Measurements from ENCODE around the gene EPHB1. TPM values are rescaled to one million over a fixed set of nuclear protein-coding genes. Genes with fewer than 3 reads are reported as not detected.

The EPHB1 gene
- total RNA-seq, 1 donor from 2014 or later: 16.3 TPM

GRCh38 chr3:135243616-135244015 lies 448.6 kb downstream of the EPHB1 start:
- no peak for DNase-seq
- Mint-ChIP-seq H3K27me3 (ENCODE audit: unreplicated experiment) (peaks cover 5% of the 10 kb centered on the region), H3K36me3 (ENCODE audit: unreplicated experiment) (peaks cover 4% of the 10 kb centered on the region), H3K4me3 (ENCODE audit: unreplicated experiment) (no peak overlapping the region), H3K4me1 (ENCODE audit: low read depth, unreplicated experiment) (peaks cover 14% of the 10 kb centered on the region), H3K9me3 (ENCODE audit: unreplicated experiment) (peaks cover 3% of the 10 kb centered on the region), H3K27ac (ENCODE audit: unreplicated experiment) (no peak overlapping the region)
- TF ChIP-seq CTCF (IDR thresholded peaks at IDR 0.05; ENCODE audit: partially characterized antibody, unreplicated experiment): no peak

DNA sequence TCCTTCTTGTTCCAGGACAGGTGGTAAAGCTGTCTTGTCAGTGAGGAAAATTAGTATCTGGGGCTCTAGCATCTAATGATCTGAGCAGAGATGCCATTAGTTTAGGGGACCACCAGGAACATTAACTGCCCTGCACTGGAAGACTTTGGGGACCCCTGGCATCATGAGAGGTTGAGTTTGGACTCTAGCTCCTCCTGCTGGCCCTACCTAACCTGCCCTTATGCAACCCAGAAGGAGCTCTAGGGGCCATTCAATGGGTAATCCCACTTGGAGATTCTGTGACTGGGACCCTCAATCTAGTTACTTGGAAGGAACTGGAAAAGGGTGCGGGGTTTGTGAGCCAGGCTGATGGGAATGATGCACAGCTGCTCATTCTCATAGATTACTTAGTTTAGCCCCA lies 451.0 kb downstream of the EPHB1 start:
- H3K36me3 Mint-ChIP-seq (ENCODE audit: unreplicated experiment): peaks cover 7% of the 10 kb centered on the region
- H3K9me3 Mint-ChIP-seq (ENCODE audit: unreplicated experiment): peaks cover 4% of the 10 kb centered on the region
- H3K4me1 Mint-ChIP-seq (ENCODE audit: low read depth, unreplicated experiment): peaks cover 3% of the 10 kb centered on the region
- DNase-seq: no peak
- H3K27ac Mint-ChIP-seq (ENCODE audit: unreplicated experiment): no peak overlapping the region
- peaks cover 5% of the 10 kb centered on the region for H3K27me3 Mint-ChIP-seq (ENCODE audit: unreplicated experiment)
- H3K4me3 Mint-ChIP-seq (ENCODE audit: unreplicated experiment): no peak overlapping the region
- TF ChIP-seq CTCF (IDR thresholded peaks at IDR 0.05; ENCODE audit: partially characterized antibody, unreplicated experiment): no peak

GRCh38 chr3:135248213-135248612 lies 453.2 kb downstream of the EPHB1 start:
- Mint-ChIP-seq H3K4me1 (ENCODE audit: low read depth, unreplicated experiment) (peaks cover 1% of the 10 kb centered on the region), H3K27ac (ENCODE audit: unreplicated experiment) (no peak overlapping the region), H3K27me3 (ENCODE audit: unreplicated experiment) (no peaks in the 10 kb centered on the region), H3K9me3 (ENCODE audit: unreplicated experiment) (peaks cover 4% of the 10 kb centered on the region), H3K4me3 (ENCODE audit: unreplicated experiment) (no peak overlapping the region), H3K36me3 (ENCODE audit: unreplicated experiment) (peaks cover 7% of the 10 kb centered on the region)
- no peak for TF ChIP-seq CTCF (IDR thresholded peaks at IDR 0.05; ENCODE audit: partially characterized antibody, unreplicated experiment)
- no peak for DNase-seq

DNA sequence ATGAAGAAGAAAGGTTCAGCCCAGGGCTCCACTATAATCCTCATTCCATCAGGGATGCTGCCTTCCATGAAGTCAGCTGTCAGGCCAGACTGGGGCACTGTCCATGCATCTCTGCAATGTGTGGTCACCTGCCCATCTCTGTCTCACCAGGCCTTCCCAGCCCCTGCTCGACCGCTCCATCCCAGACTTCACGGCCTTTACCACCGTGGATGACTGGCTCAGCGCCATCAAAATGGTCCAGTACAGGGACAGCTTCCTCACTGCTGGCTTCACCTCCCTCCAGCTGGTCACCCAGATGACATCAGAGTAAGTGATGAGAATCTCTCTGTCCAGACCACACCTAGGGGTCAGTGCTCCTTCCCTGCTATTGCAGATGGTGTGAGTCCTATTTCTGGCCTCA lies 454.1 kb downstream of the EPHB1 start:
- no peak for DNase-seq
- TF ChIP-seq CTCF (IDR thresholded peaks at IDR 0.05; ENCODE audit: partially characterized antibody, unreplicated experiment): no peak
- peaks cover 4% of the 10 kb centered on the region for H3K9me3 Mint-ChIP-seq (ENCODE audit: unreplicated experiment)
- peaks cover 7% of the 10 kb centered on the region for H3K36me3 Mint-ChIP-seq (ENCODE audit: unreplicated experiment)
- H3K27ac Mint-ChIP-seq (ENCODE audit: unreplicated experiment): no peak overlapping the region
- no peak overlapping the region for H3K4me3 Mint-ChIP-seq (ENCODE audit: unreplicated experiment)
- no peaks in the 10 kb centered on the region for H3K27me3 Mint-ChIP-seq (ENCODE audit: unreplicated experiment)
- no peaks in the 10 kb centered on the region for H3K4me1 Mint-ChIP-seq (ENCODE audit: low read depth, unreplicated experiment)

DNA sequence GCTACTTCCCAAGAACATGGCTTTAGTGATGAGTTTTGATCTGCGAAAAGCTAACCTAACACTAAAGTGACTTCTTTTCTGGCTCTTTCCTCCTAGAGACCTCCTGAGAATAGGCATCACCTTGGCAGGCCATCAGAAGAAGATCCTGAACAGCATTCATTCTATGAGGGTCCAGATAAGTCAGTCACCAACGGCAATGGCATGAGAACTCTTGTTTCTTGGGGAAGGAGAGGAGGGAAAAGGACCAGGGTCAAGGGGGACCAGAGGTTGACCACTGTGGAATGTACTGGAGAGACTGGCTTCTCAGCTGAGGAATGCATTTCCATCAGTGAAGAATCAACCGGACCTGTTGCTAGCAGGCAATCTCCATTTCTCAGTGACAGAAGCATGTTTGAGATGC lies 463.9 kb downstream of the EPHB1 start:
- TF ChIP-seq CTCF (IDR thresholded peaks at IDR 0.05; ENCODE audit: partially characterized antibody, unreplicated experiment): no peak
- H3K27ac Mint-ChIP-seq (ENCODE audit: unreplicated experiment): no peak overlapping the region
- no peaks in the 10 kb centered on the region for H3K36me3 Mint-ChIP-seq (ENCODE audit: unreplicated experiment)

More for the DNA sequence above, 463.9 kb downstream of the EPHB1 start:
- no peak overlapping the region for H3K4me3 Mint-ChIP-seq (ENCODE audit: unreplicated experiment)
- no peak for DNase-seq
- no peaks in the 10 kb centered on the region for H3K27me3 Mint-ChIP-seq (ENCODE audit: unreplicated experiment)
- H3K4me1 Mint-ChIP-seq (ENCODE audit: low read depth, unreplicated experiment): no peaks in the 10 kb centered on the region
- peaks cover 5% of the 10 kb centered on the region for H3K9me3 Mint-ChIP-seq (ENCODE audit: unreplicated experiment)

Data from glutamatergic neuron (in vitro differentiated cells).